Measurements from ENCODE around the gene CCDC141.

The CCDC141 gene

DNA sequence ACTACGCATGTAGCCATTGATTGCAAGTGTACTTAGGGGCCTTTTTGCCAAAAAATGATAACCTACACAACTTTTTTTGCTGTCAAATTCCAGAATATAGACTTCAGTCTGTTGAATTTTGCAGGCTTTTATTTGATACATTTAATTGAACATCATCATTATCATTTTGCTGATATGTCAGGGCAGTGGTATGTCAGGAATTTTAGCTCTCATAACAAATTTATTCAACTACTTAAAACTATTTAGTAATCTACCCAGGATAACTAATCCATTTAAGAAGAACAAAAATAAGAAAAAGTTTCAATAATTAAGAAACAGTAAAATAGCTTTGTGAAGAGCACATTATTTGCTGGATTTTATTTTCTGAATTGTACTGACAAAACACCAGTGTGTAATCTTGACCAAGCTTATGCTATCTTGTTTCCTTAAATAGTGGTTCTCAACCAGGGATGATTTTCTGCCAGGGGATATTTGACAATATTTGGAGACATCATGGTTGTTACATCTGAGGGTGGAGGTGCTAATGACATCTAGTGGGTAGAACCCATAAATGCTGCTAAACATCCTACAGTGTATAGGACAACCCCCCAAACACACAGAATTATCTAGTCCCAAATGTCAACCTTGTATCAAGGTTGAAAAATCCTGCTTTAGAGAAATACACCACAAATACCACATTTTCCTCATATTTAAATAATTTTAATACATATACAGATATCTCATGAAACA, 230.6 kb downstream of the CCDC141 start:
- DNase-seq (ENCODE audit: low read depth in 1 of 2, low spot score in 1 of 2) = no peak
- Histone ChIP-seq H3K27me3 (ENCODE audit: insufficient read depth, poor library complexity, severe bottlenecking) (no peaks in the 10 kb centered on the region), H3K27ac (replicated peaks) (no peak overlapping the region), H3K4me3 (replicated peaks; ENCODE audit: insufficient read depth, low read length) (no peak overlapping the region)
- no peak for TF ChIP-seq POLR2AphosphoS5 (IDR thresholded peaks at IDR 0.05; ENCODE audit: low read depth)

DNA sequence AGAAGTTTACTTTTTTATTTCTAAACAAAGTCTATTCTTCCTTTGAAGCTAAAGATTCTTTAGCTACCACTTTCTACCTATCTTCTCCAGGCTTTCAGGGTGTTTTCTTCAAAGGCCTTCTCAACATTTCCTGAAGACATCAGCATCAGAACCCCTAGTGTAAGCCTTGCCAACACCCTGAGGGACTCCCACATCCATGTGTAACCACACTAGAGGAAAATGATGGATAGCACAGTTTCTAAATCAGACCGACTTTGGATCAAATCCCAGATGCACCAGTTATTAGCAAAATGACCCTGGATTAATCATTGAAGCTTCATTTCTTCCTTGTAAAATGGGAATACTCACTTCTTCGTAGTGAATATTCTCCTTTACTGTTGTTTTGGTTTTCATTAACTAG, 238.0 kb downstream of the CCDC141 start:
- TF ChIP-seq, protein P1, sequence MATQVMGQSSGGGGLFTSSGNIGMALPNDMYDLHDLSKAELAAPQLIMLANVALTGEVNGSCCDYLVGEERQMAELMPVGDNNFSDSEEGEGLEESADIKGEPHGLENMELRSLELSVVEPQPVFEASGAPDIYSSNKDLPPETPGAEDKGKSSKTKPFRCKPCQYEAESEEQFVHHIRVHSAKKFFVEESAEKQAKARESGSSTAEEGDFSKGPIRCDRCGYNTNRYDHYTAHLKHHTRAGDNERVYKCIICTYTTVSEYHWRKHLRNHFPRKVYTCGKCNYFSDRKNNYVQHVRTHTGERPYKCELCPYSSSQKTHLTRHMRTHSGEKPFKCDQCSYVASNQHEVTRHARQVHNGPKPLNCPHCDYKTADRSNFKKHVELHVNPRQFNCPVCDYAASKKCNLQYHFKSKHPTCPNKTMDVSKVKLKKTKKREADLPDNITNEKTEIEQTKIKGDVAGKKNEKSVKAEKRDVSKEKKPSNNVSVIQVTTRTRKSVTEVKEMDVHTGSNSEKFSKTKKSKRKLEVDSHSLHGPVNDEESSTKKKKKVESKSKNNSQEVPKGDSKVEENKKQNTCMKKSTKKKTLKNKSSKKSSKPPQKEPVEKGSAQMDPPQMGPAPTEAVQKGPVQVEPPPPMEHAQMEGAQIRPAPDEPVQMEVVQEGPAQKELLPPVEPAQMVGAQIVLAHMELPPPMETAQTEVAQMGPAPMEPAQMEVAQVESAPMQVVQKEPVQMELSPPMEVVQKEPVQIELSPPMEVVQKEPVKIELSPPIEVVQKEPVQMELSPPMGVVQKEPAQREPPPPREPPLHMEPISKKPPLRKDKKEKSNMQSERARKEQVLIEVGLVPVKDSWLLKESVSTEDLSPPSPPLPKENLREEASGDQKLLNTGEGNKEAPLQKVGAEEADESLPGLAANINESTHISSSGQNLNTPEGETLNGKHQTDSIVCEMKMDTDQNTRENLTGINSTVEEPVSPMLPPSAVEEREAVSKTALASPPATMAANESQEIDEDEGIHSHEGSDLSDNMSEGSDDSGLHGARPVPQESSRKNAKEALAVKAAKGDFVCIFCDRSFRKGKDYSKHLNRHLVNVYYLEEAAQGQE (IDR thresholded peaks at IDR 0.05; ENCODE audit: insufficient replicate concordance, low read depth) = no peak
- no peak for TF ChIP-seq SPI1 (IDR thresholded peaks at IDR 0.05; ENCODE audit: borderline replicate concordance, low read depth)
- TF ChIP-seq POLR2AphosphoS5 (IDR thresholded peaks at IDR 0.05; ENCODE audit: low read depth) = no peak
- TF ChIP-seq, protein P2, sequence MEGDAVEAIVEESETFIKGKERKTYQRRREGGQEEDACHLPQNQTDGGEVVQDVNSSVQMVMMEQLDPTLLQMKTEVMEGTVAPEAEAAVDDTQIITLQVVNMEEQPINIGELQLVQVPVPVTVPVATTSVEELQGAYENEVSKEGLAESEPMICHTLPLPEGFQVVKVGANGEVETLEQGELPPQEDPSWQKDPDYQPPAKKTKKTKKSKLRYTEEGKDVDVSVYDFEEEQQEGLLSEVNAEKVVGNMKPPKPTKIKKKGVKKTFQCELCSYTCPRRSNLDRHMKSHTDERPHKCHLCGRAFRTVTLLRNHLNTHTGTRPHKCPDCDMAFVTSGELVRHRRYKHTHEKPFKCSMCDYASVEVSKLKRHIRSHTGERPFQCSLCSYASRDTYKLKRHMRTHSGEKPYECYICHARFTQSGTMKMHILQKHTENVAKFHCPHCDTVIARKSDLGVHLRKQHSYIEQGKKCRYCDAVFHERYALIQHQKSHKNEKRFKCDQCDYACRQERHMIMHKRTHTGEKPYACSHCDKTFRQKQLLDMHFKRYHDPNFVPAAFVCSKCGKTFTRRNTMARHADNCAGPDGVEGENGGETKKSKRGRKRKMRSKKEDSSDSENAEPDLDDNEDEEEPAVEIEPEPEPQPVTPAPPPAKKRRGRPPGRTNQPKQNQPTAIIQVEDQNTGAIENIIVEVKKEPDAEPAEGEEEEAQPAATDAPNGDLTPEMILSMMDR (IDR thresholded peaks at IDR 0.05; ENCODE audit: insufficient read depth, low read length) = no peak
- no peak for TF ChIP-seq GABPA (IDR thresholded peaks at IDR 0.05; ENCODE audit: low read depth)
- no peak overlapping the region for H3K27ac ChIP-seq (replicated peaks)
- H3K4me3 ChIP-seq (replicated peaks; ENCODE audit: insufficient read depth, low read length) = no peak overlapping the region
- DNase-seq (ENCODE audit: low read depth in 1 of 2, low spot score in 1 of 2) = no peak
- H3K27me3 ChIP-seq (ENCODE audit: insufficient read depth, poor library complexity, severe bottlenecking) = no peaks in the 10 kb centered on the region

DNA sequence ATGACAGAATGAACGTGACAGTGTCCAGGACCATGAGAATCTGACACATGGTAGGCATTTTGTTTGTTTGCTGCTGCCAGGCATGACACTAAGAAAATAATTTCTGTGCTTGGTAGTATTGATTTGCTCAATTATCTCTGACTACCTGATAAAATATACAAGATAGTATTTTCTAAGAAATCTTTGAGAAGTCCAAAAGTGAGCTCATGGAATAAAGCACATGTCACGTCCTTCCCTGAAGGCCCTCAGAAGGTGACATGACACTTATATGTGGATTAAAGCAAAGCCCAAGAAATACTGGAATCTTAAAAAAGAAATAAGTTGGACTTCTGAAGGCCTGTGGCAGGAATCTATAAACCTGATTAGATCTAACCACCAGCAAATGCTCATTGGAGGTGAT, 238.9 kb downstream of the CCDC141 start:
- no peak overlapping the region for H3K4me3 ChIP-seq (replicated peaks; ENCODE audit: insufficient read depth, low read length)
- no peaks in the 10 kb centered on the region for H3K27me3 ChIP-seq (ENCODE audit: insufficient read depth, poor library complexity, severe bottlenecking)
- DNase-seq (ENCODE audit: low read depth in 1 of 2, low spot score in 1 of 2) = no peak
- TF ChIP-seq GABPA (IDR thresholded peaks at IDR 0.05; ENCODE audit: low read depth) (no peak), POLR2AphosphoS5 (IDR thresholded peaks at IDR 0.05; ENCODE audit: low read depth) (no peak), SPI1 (IDR thresholded peaks at IDR 0.05; ENCODE audit: borderline replicate concordance, low read depth) (no peak)
- TF ChIP-seq, protein P1 (IDR thresholded peaks at IDR 0.05; ENCODE audit: insufficient replicate concordance, low read depth) = no peak
- TF ChIP-seq, protein P2 (IDR thresholded peaks at IDR 0.05; ENCODE audit: insufficient read depth, low read length) = no peak
- H3K27ac ChIP-seq (replicated peaks) = no peak overlapping the region

DNA sequence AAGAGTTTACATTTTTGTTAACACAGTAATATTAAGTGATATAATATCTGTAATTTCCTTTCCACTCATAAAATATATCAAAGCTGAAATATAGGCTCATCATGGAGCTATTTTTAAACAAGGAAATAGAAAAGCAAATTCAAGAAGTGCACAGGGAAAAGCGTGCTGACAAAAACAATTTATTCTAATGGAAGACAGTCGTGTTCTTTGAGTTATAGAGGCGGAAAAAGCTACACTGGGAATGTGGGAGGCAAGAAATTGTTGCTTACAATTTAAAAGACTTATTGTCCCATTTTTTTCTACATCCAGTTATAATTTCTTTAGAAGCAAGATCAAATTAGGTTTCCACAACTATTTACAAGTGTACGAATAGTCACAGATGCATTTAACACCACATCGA, 239.5 kb downstream of the CCDC141 start:
- Histone ChIP-seq H3K27me3 (ENCODE audit: insufficient read depth, poor library complexity, severe bottlenecking) (no peaks in the 10 kb centered on the region), H3K27ac (replicated peaks) (no peak overlapping the region), H3K4me3 (replicated peaks; ENCODE audit: insufficient read depth, low read length) (no peak overlapping the region)
- no peak for DNase-seq (ENCODE audit: low read depth in 1 of 2, low spot score in 1 of 2)
- no peak for TF ChIP-seq SPI1 (IDR thresholded peaks at IDR 0.05; ENCODE audit: borderline replicate concordance, low read depth)
- TF ChIP-seq, protein P2 (IDR thresholded peaks at IDR 0.05; ENCODE audit: insufficient read depth, low read length) = no peak
- TF ChIP-seq, protein P1 (IDR thresholded peaks at IDR 0.05; ENCODE audit: insufficient replicate concordance, low read depth) = no peak
- TF ChIP-seq POLR2AphosphoS5 (IDR thresholded peaks at IDR 0.05; ENCODE audit: low read depth) = no peak
- no peak for TF ChIP-seq GABPA (IDR thresholded peaks at IDR 0.05; ENCODE audit: low read depth)
